ENCODE measurements around the gene SLIT3. TPM values are rescaled to one million over a fixed set of nuclear protein-coding genes. Genes with fewer than 3 reads are reported as not detected.

Gene SLIT3
- polyA plus RNA-seq, 1 of the 3 experiments (the other 2 are of a cell fraction), result 119 TPM

DNA sequence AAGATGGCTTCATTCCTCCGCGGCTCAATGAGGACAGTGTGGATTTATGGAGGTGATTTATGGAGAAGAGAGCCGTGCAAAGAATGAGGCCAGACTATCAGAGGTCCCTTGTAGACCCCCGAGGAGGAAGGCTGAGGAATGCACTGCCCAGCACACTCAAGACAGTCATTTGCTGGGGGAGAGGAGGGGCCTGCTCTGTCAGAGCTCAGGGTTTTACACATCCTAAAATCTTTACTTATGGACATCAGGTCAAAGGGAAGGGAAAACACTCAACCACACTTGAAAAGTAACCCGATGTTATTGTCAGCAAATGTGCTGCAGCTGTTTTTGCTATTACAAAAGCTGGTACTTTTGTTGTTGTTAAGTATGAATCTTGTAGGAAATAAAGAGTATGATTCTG, 289.5 kb downstream of the SLIT3 start:
- peaks cover 9 to 23% of the 10 kb centered on the region in 2 experiments; a peak in 3 of 4 replicates for H3K4me1 ChIP-seq (ENCODE audit: control insufficient read depth in 1 of 2, insufficient read depth in 2 of 2, low read depth in 1 of 2, low read length in 1 of 2)
- no peaks in the 10 kb centered on the region for H3K9me3 ChIP-seq
- POLR2A ChIA-PET, result no interaction called here
- CTCF ChIA-PET, result interaction anchor here (1.2 to 1.3 kb wide), 2 partner anchors 10 to 138 kb away, joined by 3 to 5 read pairs; no protein-coding TSS in a partner anchor
- H3K27me3 ChIP-seq (ENCODE audit: insufficient read depth), result no peaks in the 10 kb centered on the region
- no peaks in the 10 kb centered on the region for H3K9me2 ChIP-seq
- no peaks in the 10 kb centered on the region for H4K20me1 ChIP-seq (ENCODE audit: insufficient read depth)
- no peak overlapping the region for H3K4me3 ChIP-seq (ENCODE audit: low read depth in 2 of 2, low read length in 1 of 2)
- H3K36me3 ChIP-seq (replicated peaks in 1 of 2; ENCODE audit: control insufficient read depth in 1 of 2, insufficient read depth in 2 of 2, low read length in 1 of 2), result no peaks in the 10 kb centered on the region
- H3K79me2 ChIP-seq (ENCODE audit: insufficient read depth), result no peaks in the 10 kb centered on the region
- TF ChIP-seq RFX5 (IDR thresholded peaks at IDR 0.05; ENCODE audit: low read length) (no peak), FOXM1 (IDR thresholded peaks at IDR 0.05; ENCODE audit: low read depth) (no peak), ELF1 (IDR thresholded peaks at IDR 0.05) (no peak), RAD21 (IDR thresholded peaks at IDR 0.05; ENCODE audit: low read length) (no peak), PBX3 (IDR thresholded peaks at IDR 0.05) (no peak), NRF1 (IDR thresholded peaks at IDR 0.05; ENCODE audit: low read depth, low read length) (no peak), FOXJ3 (CRISPR knock-in tag; IDR thresholded peaks at IDR 0.05) (no peak), NFIC (IDR thresholded peaks at IDR 0.05; ENCODE audit: borderline replicate concordance) (no peak), RCOR1 (IDR thresholded peaks at IDR 0.05; ENCODE audit: low read length) (no peak), MXI1 (IDR thresholded peaks at IDR 0.05; ENCODE audit: low read depth, low read length) (no peak), SIN3A (IDR thresholded peaks at IDR 0.05; ENCODE audit: borderline replicate concordance, low read depth, low read length) (no peak), USF2 (IDR thresholded peaks at IDR 0.05; ENCODE audit: borderline replicate concordance, low read depth, low read length) (no peak), YY1 (IDR thresholded peaks at IDR 0.05; ENCODE audit: low read depth) (no peak), RXRA (IDR thresholded peaks at IDR 0.05; ENCODE audit: borderline replicate concordance, low read depth) (no peak), TAF1 (IDR thresholded peaks at IDR 0.05; ENCODE audit: borderline replicate concordance, low read depth, low read length) (no peak)
- TF ChIP-seq, protein P1, sequence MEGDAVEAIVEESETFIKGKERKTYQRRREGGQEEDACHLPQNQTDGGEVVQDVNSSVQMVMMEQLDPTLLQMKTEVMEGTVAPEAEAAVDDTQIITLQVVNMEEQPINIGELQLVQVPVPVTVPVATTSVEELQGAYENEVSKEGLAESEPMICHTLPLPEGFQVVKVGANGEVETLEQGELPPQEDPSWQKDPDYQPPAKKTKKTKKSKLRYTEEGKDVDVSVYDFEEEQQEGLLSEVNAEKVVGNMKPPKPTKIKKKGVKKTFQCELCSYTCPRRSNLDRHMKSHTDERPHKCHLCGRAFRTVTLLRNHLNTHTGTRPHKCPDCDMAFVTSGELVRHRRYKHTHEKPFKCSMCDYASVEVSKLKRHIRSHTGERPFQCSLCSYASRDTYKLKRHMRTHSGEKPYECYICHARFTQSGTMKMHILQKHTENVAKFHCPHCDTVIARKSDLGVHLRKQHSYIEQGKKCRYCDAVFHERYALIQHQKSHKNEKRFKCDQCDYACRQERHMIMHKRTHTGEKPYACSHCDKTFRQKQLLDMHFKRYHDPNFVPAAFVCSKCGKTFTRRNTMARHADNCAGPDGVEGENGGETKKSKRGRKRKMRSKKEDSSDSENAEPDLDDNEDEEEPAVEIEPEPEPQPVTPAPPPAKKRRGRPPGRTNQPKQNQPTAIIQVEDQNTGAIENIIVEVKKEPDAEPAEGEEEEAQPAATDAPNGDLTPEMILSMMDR (IDR thresholded peaks at IDR 0.05), result no peak
- TF ChIP-seq, protein P2, sequence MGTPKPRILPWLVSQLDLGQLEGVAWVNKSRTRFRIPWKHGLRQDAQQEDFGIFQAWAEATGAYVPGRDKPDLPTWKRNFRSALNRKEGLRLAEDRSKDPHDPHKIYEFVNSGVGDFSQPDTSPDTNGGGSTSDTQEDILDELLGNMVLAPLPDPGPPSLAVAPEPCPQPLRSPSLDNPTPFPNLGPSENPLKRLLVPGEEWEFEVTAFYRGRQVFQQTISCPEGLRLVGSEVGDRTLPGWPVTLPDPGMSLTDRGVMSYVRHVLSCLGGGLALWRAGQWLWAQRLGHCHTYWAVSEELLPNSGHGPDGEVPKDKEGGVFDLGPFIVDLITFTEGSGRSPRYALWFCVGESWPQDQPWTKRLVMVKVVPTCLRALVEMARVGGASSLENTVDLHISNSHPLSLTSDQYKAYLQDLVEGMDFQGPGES (IDR thresholded peaks at IDR 0.05; ENCODE audit: low read depth, low read length), result no peak
- DNase-seq, result no peak
- 86% methylated on average over 5 of the region's 5 CpGs for WGBS (ENCODE audit: low lambda C conversion rate)
- no peak overlapping the region for H3K4me2 ChIP-seq
- peaks cover 8% of the 10 kb centered on the region for H3F3A ChIP-seq (replicated peaks; ENCODE audit: insufficient read depth)
- H3K9ac ChIP-seq, result no peak overlapping the region
- no peak overlapping the region for H2AFZ ChIP-seq (ENCODE audit: low read depth)
- H3K27ac ChIP-seq (ENCODE audit: low read depth in 2 of 2, low read length in 1 of 2), result no peak overlapping the region

All from SK-N-SH (cell line).